ENCODE results near the gene DENND1B.

Gene DENND1B

GRCh38 chr1:197775282-197776262 lies at the start of gene DENND1B:
TSS of gene DENND1B (minus strand) at chr1:197775480. CDS start at chr1:197775155, 325 bp downstream.
- peak; percentile 70 to 82 for DNase-seq

- DNase-seq, result no peak
Measured at GRCh38 chr1:197814306-197814705, 39.0 kb upstream of the DENND1B start.

- no peak for DNase-seq
Measured at GRCh38 chr1:197813741-197814140, 38.5 kb upstream of the DENND1B start.

- no peak for DNase-seq
Measured at GRCh38 chr1:197811769-197812168, 36.5 kb upstream of the DENND1B start.

- no peak for DNase-seq
Measured at GRCh38 chr1:197810812-197811211, 35.5 kb upstream of the DENND1B start.

- DNase-seq, result no peak
Measured at GRCh38 chr1:197808880-197809279, 33.6 kb upstream of the DENND1B start.

GRCh38 chr1:197807739-197808453 lies 32.6 kb upstream of the DENND1B start:
- DNase-seq, result no peak

GRCh38 chr1:197807216-197807615 lies 31.9 kb upstream of the DENND1B start:
- DNase-seq, result no peak

- DNase-seq, result no peak
Measured at GRCh38 chr1:197806718-197807117, 31.4 kb upstream of the DENND1B start.

GRCh38 chr1:197801684-197802083 lies 26.4 kb upstream of the DENND1B start:
- no peak for DNase-seq

GRCh38 chr1:197801111-197801482 lies 25.8 kb upstream of the DENND1B start:
- DNase-seq, result no peak

GRCh38 chr1:197800379-197801110 lies 25.3 kb upstream of the DENND1B start:
- no peak for DNase-seq

GRCh38 chr1:197799271-197799670 lies 24.0 kb upstream of the DENND1B start:
- DNase-seq, result no peak

GRCh38 chr1:197798492-197798891 lies 23.2 kb upstream of the DENND1B start:
- DNase-seq, result no peak

GRCh38 chr1:197797010-197797409 lies 21.7 kb upstream of the DENND1B start:
- no peak for DNase-seq

GRCh38 chr1:197788741-197789739 lies 13.8 kb upstream of the DENND1B start:
- DNase-seq, result no peak

- DNase-seq, result no peak
Measured at GRCh38 chr1:197787623-197788536, 12.6 kb upstream of the DENND1B start.

- DNase-seq, result no peak
Measured at GRCh38 chr1:197787056-197787455, 11.8 kb upstream of the DENND1B start.

- no peak for DNase-seq
Measured at GRCh38 chr1:197786280-197786679, 11.0 kb upstream of the DENND1B start.

GRCh38 chr1:197783510-197783948 lies 8.2 kb upstream of the DENND1B start:
- DNase-seq, result no peak
